CD14-positive monocyte (primary cell): ENCODE data around the gene OR10P1. TPM values are rescaled to one million over a fixed set of nuclear protein-coding genes. Genes with fewer than 3 reads are reported as not detected.

Source experiments
- DNase-seq, 3 donors: peaks; one replicate each; pipeline ENCODE4 v3.0.0-alpha.2; 2011 to 2022
- H2AFZ ChIP-seq: 2 replicates; pipeline ENCODE4 v1.6.0; 2012; ENCODE audit warnings: mild to moderate bottlenecking, low read depth, low read length, inconsistent platforms; ENCODE audit not compliant: insufficient read depth, poor library complexity, severe bottlenecking
- H3K27ac ChIP-seq, 2 donors: 1 replicate in 1 of 2; 2 replicates in 1 of 2; pipeline ENCODE4 v1.5.1; 2012 to 2013; ENCODE audit warnings: low read length in 2 of 2, control low read depth in 1 of 2, inconsistent platforms in 1 of 2, low read depth in 1 of 2, mild to moderate bottlenecking in 1 of 2
- H3K27me3 ChIP-seq, 2 donors: one replicate each; pipeline versions ENCODE4 v1.6.0 to v1.6.1; 2011 to 2013; ENCODE audit warnings: low read length in 2 of 2; ENCODE audit not compliant: control insufficient read depth in 2 of 2, insufficient read depth in 2 of 2
- H3K36me3 ChIP-seq, 2 donors: replicated peaks in 1 of 2; 1 replicate in 1 of 2; 2 replicates in 1 of 2; pipeline versions ENCODE4 v1.5.1 to v1.6.1; 2012 to 2013; ENCODE audit warnings: low read length in 2 of 2, control low read depth in 1 of 2, inconsistent platforms in 1 of 2, mild to moderate bottlenecking in 1 of 2; ENCODE audit not compliant: insufficient read depth in 2 of 2, control insufficient read depth in 1 of 2
- H3K4me1 ChIP-seq, 2 donors: 1 replicate in 1 of 2; 2 replicates in 1 of 2; pipeline versions ENCODE4 v1.5.1 to v1.6.1; 2012 to 2013; ENCODE audit warnings: low read length in 2 of 2, control low read depth in 1 of 2, inconsistent platforms in 1 of 2, mild to moderate bottlenecking in 1 of 2, moderate library complexity in 1 of 2; ENCODE audit not compliant: insufficient read depth in 2 of 2, control insufficient read depth in 1 of 2
- H3K4me2 ChIP-seq: replicated peaks from 2 replicates; pipeline ENCODE3; 2012; ENCODE audit warnings: low read length, moderate library complexity, mild to moderate bottlenecking; ENCODE audit not compliant: poor library complexity, severe bottlenecking; ENCODE audit errors: extremely low read depth
- H3K4me3 ChIP-seq, 3 experiments: fragments of 200-600 bp in 1 of 3; sonication (generic) in 1 of 3; replicated peaks in 1 of 3; 1 replicate in 2 of 3; 2 replicates in 1 of 3; pipeline ENCODE4 v1.5.1; 2011 to 2013; ENCODE audit warnings: low read length in 3 of 3, mild to moderate bottlenecking in 3 of 3, control low read depth in 2 of 3, low read depth in 2 of 3, inconsistent platforms in 1 of 3, moderate library complexity in 1 of 3
- H3K79me2 ChIP-seq: 2 replicates; pipeline ENCODE4 v1.6.0; 2012; ENCODE audit warnings: mild to moderate bottlenecking, control low read depth, inconsistent platforms, low read length, moderate library complexity; ENCODE audit not compliant: insufficient read depth
- H3K9ac ChIP-seq: 2 replicates; pipeline ENCODE4 v1.6.0; 2017; ENCODE audit warnings: low read length, mild to moderate bottlenecking; ENCODE audit not compliant: insufficient read depth, poor library complexity, severe bottlenecking
- H3K9me3 ChIP-seq, 2 donors: replicated peaks in 1 of 2; 1 replicate in 1 of 2; 2 replicates in 1 of 2; pipeline versions ENCODE4 v1.5.1 to v1.6.1; 2012 to 2013; ENCODE audit warnings: low read length in 2 of 2, control low read depth in 1 of 2; ENCODE audit not compliant: control insufficient read depth in 1 of 2, insufficient read depth in 1 of 2
- H4K20me1 ChIP-seq: 2 replicates; pipeline ENCODE4 v1.6.0; 2012; ENCODE audit warnings: mild to moderate bottlenecking, low read length, control low read depth, moderate library complexity; ENCODE audit not compliant: insufficient read depth
- H3K27ac Mint-ChIP-seq, 7 donors: one replicate each; pipeline ENCODE4 v1.8.0; 2020; ENCODE audit warnings: mild to moderate bottlenecking in 7 of 7, mixed read lengths in 7 of 7, moderate library complexity in 6 of 7, inconsistent platforms in 2 of 7
- H3K27me3 Mint-ChIP-seq, 3 donors: one replicate each; pipeline ENCODE4 v1.8.0; 2021 to 2022; ENCODE audit warnings: low read depth in 3 of 3, mild to moderate bottlenecking in 3 of 3, mixed read lengths in 3 of 3, moderate library complexity in 3 of 3, inconsistent platforms in 1 of 3
- H3K36me3 Mint-ChIP-seq, 2 donors: one replicate each; pipeline ENCODE4 v1.8.0; 2020; ENCODE audit warnings: mixed read lengths in 2 of 2, inconsistent platforms in 1 of 2, mild to moderate bottlenecking in 1 of 2
- H3K4me1 Mint-ChIP-seq: one replicate; pipeline ENCODE4 v1.8.0; 2020; ENCODE audit warnings: mild to moderate bottlenecking, mixed read lengths
- H3K4me3 Mint-ChIP-seq, 2 donors: one replicate each; pipeline ENCODE4 v1.8.0; 2020; ENCODE audit warnings: mild to moderate bottlenecking in 2 of 2, mixed read lengths in 2 of 2, moderate library complexity in 1 of 2
- H3K9me3 Mint-ChIP-seq, 7 donors: one replicate each; pipeline ENCODE4 v1.8.0; 2020 to 2022; ENCODE audit warnings: mixed read lengths in 7 of 7, mild to moderate bottlenecking in 6 of 7, moderate library complexity in 6 of 7, inconsistent platforms in 2 of 7
- WGBS: methylation state at CpG from one replicate; pipeline ENCODE4 v1.1.5; 2013; ENCODE audit warnings: missing lambda C conversion rate; ENCODE audit not compliant: insufficient coverage; 5-methylcytosine and 5-hydroxymethylcytosine counted together
- intact Hi-C, 2 donors: fragments of 100-400 bp; cut with micrococcal nuclease; formaldehyde crosslinking; loops; one replicate each; pipeline versions ENCODE4 v1.15.0 to v1.15.1; 2023
- polyA plus RNA-seq, 3 donors: library from polyadenylated mRNA; depleted of rRNA in 1 of 3; unstranded in 2 of 3; stranded (reverse) in 1 of 3; fragments of 300-500 nt in 2 of 3; fragments of >200 nt in 1 of 3; fragmentation: Illumina TruSeq in 2 of 3; gene quantifications; 1 replicate in 2 of 3; 2 replicates in 1 of 3; pipeline ENCODE4 v1.2.3, GENCODE V29; 2012 to 2021
- TF ChIP-seq, protein P1 (sequence below): fragments of 200-600 bp; IDR thresholded peaks from one replicate; pipeline ENCODE4 v1.8.0; 2022; ENCODE audit warnings: antibody characterized with exemption, mild to moderate bottlenecking

OR10P1 gene
- polyA plus RNA-seq, 3 donors, result not detected

DNA sequence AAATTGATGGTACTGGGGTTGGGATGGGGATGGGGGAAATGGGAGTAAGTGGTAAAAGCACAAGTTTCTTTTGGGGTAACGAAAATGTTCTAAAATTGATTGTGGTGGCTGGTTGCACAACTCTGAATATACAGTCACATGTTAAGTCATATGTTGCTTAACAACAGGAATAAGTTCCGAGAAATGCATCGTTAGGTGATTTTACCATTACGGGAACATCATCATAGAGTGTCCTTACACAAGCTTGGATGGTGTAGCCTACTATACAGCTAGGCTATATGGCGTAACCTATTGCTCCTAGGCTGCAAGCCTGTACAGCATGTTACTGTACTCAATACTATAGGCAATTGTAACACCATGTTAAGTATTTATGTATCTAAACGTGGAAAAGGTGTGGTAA lies 40.0 kb downstream of the OR10P1 start:
- Mint-ChIP-seq H3K4me1 (peaks cover 55% of the 10 kb centered on the region), H3K27ac (peak overlapping the region; percentile 74 to 96 (median 93)), H3K4me3 (no peak overlapping the region), H3K27me3 (peaks cover 0 to 6% (median 0%) of the 10 kb centered on the region in 3 donors), H3K9me3 (peaks cover 0 to 11% (median 0%) of the 10 kb centered on the region in 7 donors), H3K36me3 (peaks cover 0 to 2% of the 10 kb centered on the region in 2 donors)
- TF ChIP-seq, protein P1, sequence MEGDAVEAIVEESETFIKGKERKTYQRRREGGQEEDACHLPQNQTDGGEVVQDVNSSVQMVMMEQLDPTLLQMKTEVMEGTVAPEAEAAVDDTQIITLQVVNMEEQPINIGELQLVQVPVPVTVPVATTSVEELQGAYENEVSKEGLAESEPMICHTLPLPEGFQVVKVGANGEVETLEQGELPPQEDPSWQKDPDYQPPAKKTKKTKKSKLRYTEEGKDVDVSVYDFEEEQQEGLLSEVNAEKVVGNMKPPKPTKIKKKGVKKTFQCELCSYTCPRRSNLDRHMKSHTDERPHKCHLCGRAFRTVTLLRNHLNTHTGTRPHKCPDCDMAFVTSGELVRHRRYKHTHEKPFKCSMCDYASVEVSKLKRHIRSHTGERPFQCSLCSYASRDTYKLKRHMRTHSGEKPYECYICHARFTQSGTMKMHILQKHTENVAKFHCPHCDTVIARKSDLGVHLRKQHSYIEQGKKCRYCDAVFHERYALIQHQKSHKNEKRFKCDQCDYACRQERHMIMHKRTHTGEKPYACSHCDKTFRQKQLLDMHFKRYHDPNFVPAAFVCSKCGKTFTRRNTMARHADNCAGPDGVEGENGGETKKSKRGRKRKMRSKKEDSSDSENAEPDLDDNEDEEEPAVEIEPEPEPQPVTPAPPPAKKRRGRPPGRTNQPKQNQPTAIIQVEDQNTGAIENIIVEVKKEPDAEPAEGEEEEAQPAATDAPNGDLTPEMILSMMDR, result no peak
- H3K4me1 ChIP-seq, result peaks cover 58 to 68% of the 10 kb centered on the region in 2 donors
- H3K9me3 ChIP-seq, result no peaks in the 10 kb centered on the region
- H3K27me3 ChIP-seq, result no peaks in the 10 kb centered on the region
- DNase-seq, result peak; percentile 75 to 89 (median 87)
- no peaks in the 10 kb centered on the region for H3K79me2 ChIP-seq
- H3K4me2 ChIP-seq, result peak overlapping the region; percentile 6
- no peaks in the 10 kb centered on the region for H3K36me3 ChIP-seq
- WGBS, result 0% methylated on average over 3 of the region's 6 CpGs
- no peak overlapping the region for H2AFZ ChIP-seq
- H3K27ac ChIP-seq, result peak overlapping the region in 1 of 2 donors; percentile 86
- H3K4me3 ChIP-seq, result no peak overlapping the region
- H4K20me1 ChIP-seq, result no peaks in the 10 kb centered on the region
- intact Hi-C loops, result loop anchor here in 1 of 2 donors (5.0 kb wide), 1 partner anchor 34 kb away; no protein-coding TSS in a partner anchor
- no peak overlapping the region for H3K9ac ChIP-seq

DNA sequence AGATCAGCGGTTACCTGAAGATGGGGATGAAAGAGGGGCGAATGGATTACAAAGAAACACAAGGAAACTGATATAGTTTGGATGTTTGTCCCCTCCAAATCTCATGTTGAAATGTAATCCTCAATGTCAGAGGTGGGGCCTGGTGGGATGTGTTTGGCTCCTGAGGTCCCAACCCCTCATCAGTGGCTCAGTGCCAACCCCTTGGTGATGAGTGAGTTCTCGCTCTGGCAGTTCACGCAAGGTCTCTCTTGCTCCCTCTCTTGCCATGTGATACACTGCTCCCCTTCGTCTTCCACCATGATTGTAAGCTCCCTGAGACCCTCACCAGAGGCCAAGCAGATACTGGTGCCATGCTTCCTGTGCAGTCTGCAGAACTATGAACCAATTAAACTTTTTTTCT lies 43.0 kb downstream of the OR10P1 start:
- TF ChIP-seq, protein P1, result no peak
- H3K4me1 ChIP-seq, result peaks cover 42 to 53% of the 10 kb centered on the region in 2 donors
- Mint-ChIP-seq H3K27ac (no peak overlapping the region), H3K36me3 (no peaks in the 10 kb centered on the region), H3K4me1 (peaks cover 55% of the 10 kb centered on the region), H3K9me3 (peaks cover 0 to 7% (median 0%) of the 10 kb centered on the region in 7 donors), H3K27me3 (peaks cover 3 to 6% (median 4%) of the 10 kb centered on the region in 3 donors), H3K4me3 (no peak overlapping the region)
- intact Hi-C loops, result loop anchor here in 1 of 2 donors (5.0 kb wide), 2 partner anchors 37 to 38 kb away; partner anchors contain the start of gene BLOC1S1
- H4K20me1 ChIP-seq, result no peaks in the 10 kb centered on the region
- no peaks in the 10 kb centered on the region for H3K27me3 ChIP-seq
- H3K4me2 ChIP-seq, result no peak overlapping the region
- DNase-seq, result no peak
- 97% methylated on average over 4 of the region's 5 CpGs for WGBS
- H3K9me3 ChIP-seq, result no peaks in the 10 kb centered on the region
- no peak overlapping the region for H3K27ac ChIP-seq
- H3K36me3 ChIP-seq, result no peaks in the 10 kb centered on the region
- H2AFZ ChIP-seq, result no peak overlapping the region
- no peak overlapping the region for H3K4me3 ChIP-seq
- H3K79me2 ChIP-seq, result no peaks in the 10 kb centered on the region
- no peak overlapping the region for H3K9ac ChIP-seq
